Sigmoid colon (tissue), 7 donors: Measurements from ENCODE around the gene IDH2. TPM values are rescaled to one million over a fixed set of nuclear protein-coding genes. Genes with fewer than 3 reads are reported as not detected.
"Not testable (repeated sequence)": the region's sequence is repeated elsewhere in the genome, so short reads cannot be mapped to it uniquely, and the experiment has no call there.

Source experiments
- DNase-seq: peaks from one replicate; pipeline ENCODE4 v3.0.0-alpha.2; 2019
- H3K27ac ChIP-seq, 4 donors: fragments of 200-600 bp; sonication (generic); one replicate each; pipeline ENCODE4 v1.5.1; 2016 to 2019; ENCODE audit warnings: mild to moderate bottlenecking in 1 of 4
- H3K27me3 ChIP-seq, 3 donors: fragments of 200-600 bp; sonication (generic); one replicate each; pipeline ENCODE4 v1.5.1; 2019; ENCODE audit warnings: mild to moderate bottlenecking in 1 of 3
- H3K36me3 ChIP-seq, 4 donors: fragments of 200-600 bp; sonication (generic); one replicate each; pipeline ENCODE4 v1.5.1; 2016 to 2019
- H3K4me1 ChIP-seq, 4 donors: fragments of 200-600 bp; sonication (generic); one replicate each; pipeline ENCODE4 v1.5.1; 2017 to 2019
- H3K4me3 ChIP-seq, 4 donors: fragments of 200-600 bp; sonication (generic); one replicate each; pipeline ENCODE4 v1.5.1; 2017 to 2019; ENCODE audit warnings: mild to moderate bottlenecking in 2 of 4, moderate library complexity in 1 of 4
- H3K9me3 ChIP-seq, 4 donors: fragments of 200-600 bp in 3 of 4; sonication (generic) in 3 of 4; one replicate each; pipeline versions ENCODE4 v1.5.1 to v1.6.1; 2013 to 2019
- CTCF ChIP-seq, 4 experiments: fragments of 450-650 bp in 3 of 4; fragments of 200-600 bp in 1 of 4; IDR thresholded peaks; one replicate each; pipeline ENCODE4 v1.5.1; 2016 to 2019; ENCODE audit warnings: antibody characterized with exemption in 4 of 4, mild to moderate bottlenecking in 3 of 4, moderate library complexity in 2 of 4
- EP300 ChIP-seq, 4 donors: sonication (generic); formaldehyde crosslinking; IDR thresholded peaks; one replicate each; pipeline ENCODE4 v1.6.1; 2017; ENCODE audit warnings: antibody characterized with exemption in 4 of 4
- POLR2A ChIP-seq, 2 donors: fragments of 450-650 bp; IDR thresholded peaks; one replicate each; pipeline ENCODE4 v1.6.1; 2016; ENCODE audit warnings: antibody characterized with exemption in 2 of 2, mild to moderate bottlenecking in 2 of 2, moderate library complexity in 2 of 2
- POLR2AphosphoS5 ChIP-seq, 4 donors: sonication (generic); formaldehyde crosslinking; IDR thresholded peaks; one replicate each; pipeline ENCODE4 v1.6.1; 2017; ENCODE audit warnings: antibody characterized with exemption in 4 of 4
- WGBS, 2 donors: extraction: QIAGEN DNeasy Blood & Tissue Kit; methylation state at CpG; one replicate each; pipeline ENCODE4 v1.1.7; 2013; 5-methylcytosine and 5-hydroxymethylcytosine counted together
- intact Hi-C: fragments of 100-400 bp; cut with DNase I; formaldehyde crosslinking; loops from one replicate; pipeline ENCODE4 v1.15.1; 2023
- polyA plus RNA-seq, 3 donors: library from polyadenylated mRNA; stranded (reverse); fragments of 200-250 nt; gene quantifications; one replicate each; pipeline ENCODE4 v1.2.3, GENCODE V29; 2013
- total RNA-seq, 4 donors: library from RNA; depleted of rRNA; stranded (reverse); fragments of >200 nt; gene quantifications; one replicate each; pipeline ENCODE4 v1.1.0, GENCODE V29; 2016
- donor health status: healthy with polysubstance abuse.
- donor health status: Bipolar disorder and iron deficiency.
- donor health status: healthy.

The IDH2 gene
- total RNA-seq (100 to 1,000 TPM in 3 of 4 donors, 10 to 100 TPM in 1; 77.2 to 164 (median 116) TPM), polyA plus RNA-seq (100 to 1,000 TPM in 1 of 3 donors, 10 to 100 TPM in 2; 43.8 to 210 (median 90.2) TPM)

- TF ChIP-seq CTCF (IDR thresholded peaks at IDR 0.05) (no peak), POLR2A (IDR thresholded peaks at IDR 0.05) (peak; percentile 76 to 82), EP300 (IDR thresholded peaks at IDR 0.05) (no peak), POLR2AphosphoS5 (IDR thresholded peaks at IDR 0.05) (peak; percentile 80 to 95 (median 90))
- Histone ChIP-seq H3K27me3 (no peaks in the 10 kb centered on the region), H3K4me1 (peaks cover 0 to 83% (median 79%) of the 10 kb centered on the region in 4 donors), H3K4me3 (peak within 1 kb of the TSS; percentile 67 to 95 (median 78)), H3K27ac (peak within 1 kb of the TSS; percentile 94 to 100 (median 98)), H3K36me3 (no peaks in the 10 kb centered on the region), H3K9me3 (no peaks in the 10 kb centered on the region)
- peak; percentile 89 for DNase-seq
- 0 to 1% methylated on average over 104 of the region's 104 CpGs for WGBS, 2 donors
- intact Hi-C loops = loop anchor here (5.0 kb wide), 1 partner anchor 50 kb away; no protein-coding TSS in a partner anchor
Observed at GRCh38 chr15:90101969-90102890, at the start of gene IDH2. Gene IDH2, minus strand, starts transcription at chr15:90102468. Its CDS starts 78 bp downstream, at chr15:90102390.

GRCh38 chr15:90150551-90150950 is 48.3 kb upstream of the IDH2 start:
- 94 to 95% methylated on average over 10 of the region's 10 CpGs for WGBS, 2 donors
- H3K9me3 ChIP-seq, DNase-seq, H3K27me3 ChIP-seq, H3K4me3 ChIP-seq, H3K36me3 ChIP-seq: not testable (repeated sequence)
- H3K27ac ChIP-seq = peak overlapping the region in 2 of 4 donors; percentile 64 to 65
- intact Hi-C loops = loop anchor here (5.0 kb wide), 1 partner anchor 48 kb away; the partner anchor contains the start of gene IDH2
- H3K4me1 ChIP-seq = peaks cover 0 to 39% (median 24%) of the 10 kb centered on the region in 4 donors

GRCh38 chr15:90149609-90150340 is 47.5 kb upstream of the IDH2 start:
- no peak for DNase-seq
- H3K27ac ChIP-seq = peak overlapping the region in 3 of 4 donors; percentile 64 to 66 (median 65)
- intact Hi-C loops = loop anchor here (5.0 kb wide), 1 partner anchor 47 kb away; the partner anchor contains the start of gene IDH2

GRCh38 chr15:90146198-90146761 is 44.0 kb upstream of the IDH2 start:
- H3K9me3 ChIP-seq, H3K27me3 ChIP-seq, H3K4me3 ChIP-seq, H3K27ac ChIP-seq, H3K36me3 ChIP-seq, intact Hi-C loops, DNase-seq: not testable (repeated sequence)
- H3K4me1 ChIP-seq = peaks cover 0 to 27% (median 19%) of the 10 kb centered on the region in 4 donors
- 89 to 91% methylated on average over 7 of the region's 7 CpGs for WGBS, 2 donors

More at GRCh38 chr15:90149609-90150340, 47.5 kb upstream of the IDH2 start:
- 73 to 76% methylated on average over 14 of the region's 14 CpGs for WGBS, 2 donors
- Histone ChIP-seq H3K4me3 (no peak overlapping the region), H3K36me3 (no peaks in the 10 kb centered on the region), H3K4me1 (peaks cover 0 to 32% (median 20%) of the 10 kb centered on the region in 4 donors), H3K27me3 (no peaks in the 10 kb centered on the region), H3K9me3 (no peaks in the 10 kb centered on the region)
- TF ChIP-seq POLR2AphosphoS5 (IDR thresholded peaks at IDR 0.05) (no peak), EP300 (IDR thresholded peaks at IDR 0.05) (no peak), CTCF (IDR thresholded peaks at IDR 0.05) (no peak), POLR2A (IDR thresholded peaks at IDR 0.05) (no peak)

GRCh38 chr15:90145761-90146160 is 43.5 kb upstream of the IDH2 start:
- Histone ChIP-seq H3K4me3 (no peak overlapping the region), H3K27me3 (no peaks in the 10 kb centered on the region), H3K27ac (no peak overlapping the region), H3K9me3 (no peaks in the 10 kb centered on the region), H3K36me3 (no peaks in the 10 kb centered on the region), H3K4me1 (peaks cover 0 to 27% (median 19%) of the 10 kb centered on the region in 4 donors)
- no peak for DNase-seq
- 94% methylated on average over 4 of the region's 4 CpGs for WGBS, 2 donors
- intact Hi-C loops = no loop called here
- TF ChIP-seq POLR2AphosphoS5 (IDR thresholded peaks at IDR 0.05) (no peak), CTCF (IDR thresholded peaks at IDR 0.05) (no peak), POLR2A (IDR thresholded peaks at IDR 0.05) (no peak), EP300 (IDR thresholded peaks at IDR 0.05) (no peak)
